DLD1 (cell line): ENCODE measurements around the gene LILRB4.
"Not testable (repeated sequence)": the region's sequence is repeated elsewhere in the genome, so short reads cannot be mapped to it uniquely, and the experiment has no call there.

Experiments
- in situ Hi-C: cut with HindIII; loops from 2 replicates; pipeline ENCODE4 v1.10.0; 2017; ENCODE audit warnings: low sequenced_read_pairs

Gene LILRB4

GRCh38 chr19:54662730-54663129, at the start of gene LILRB4:
Gene LILRB4, plus strand, starts transcription at chr19:54662985. Its CDS starts 49 bp downstream, at chr19:54663034.
- in situ Hi-C loops, result loop anchor here (25.0 kb wide), 1 partner anchor 100 kb away; the partner anchor contains the start of gene LILRA2

GRCh38 chr19:54614726-54615125, 48.1 kb upstream of the LILRB4 start:
- in situ Hi-C loops, result no loop called here

GRCh38 chr19:54616057-54616456, 46.7 kb upstream of the LILRB4 start:
- in situ Hi-C loops, result no loop called here

GRCh38 chr19:54616821-54617560, 45.8 kb upstream of the LILRB4 start:
- in situ Hi-C loops, result no loop called here

- in situ Hi-C loops, result no loop called here
Observed at GRCh38 chr19:54620464-54620863, 42.3 kb upstream of the LILRB4 start.

- in situ Hi-C loops, result no loop called here
Observed at GRCh38 chr19:54622431-54622830, 40.4 kb upstream of the LILRB4 start.

- in situ Hi-C loops, result not testable (repeated sequence)
Observed at GRCh38 chr19:54624234-54624633, 38.6 kb upstream of the LILRB4 start.

- in situ Hi-C loops, result not testable (repeated sequence)
Observed at GRCh38 chr19:54624934-54625730, 37.7 kb upstream of the LILRB4 start.

- in situ Hi-C loops, result no loop called here
Observed at GRCh38 chr19:54626757-54627156, 36.0 kb upstream of the LILRB4 start.

GRCh38 chr19:54627912-54628311, 34.9 kb upstream of the LILRB4 start:
- in situ Hi-C loops, result not testable (repeated sequence)

- in situ Hi-C loops, result not testable (repeated sequence)
Observed at GRCh38 chr19:54630262-54630661, 32.5 kb upstream of the LILRB4 start, which contains the start of gene LILRB1. Gene LILRB1, plus strand, starts transcription at chr19:54630484. Its CDS starts 590 bp downstream, at chr19:54631074.

GRCh38 chr19:54630782-54631181, 32.0 kb upstream of the LILRB4 start:
- in situ Hi-C loops, result no loop called here

- in situ Hi-C loops, result not testable (repeated sequence)
Observed at GRCh38 chr19:54631489-54632337, 31.1 kb upstream of the LILRB4 start.

GRCh38 chr19:54632517-54632916, 30.3 kb upstream of the LILRB4 start:
- in situ Hi-C loops, result not testable (repeated sequence)

- in situ Hi-C loops, result no loop called here
Observed at GRCh38 chr19:54633401-54633800, 29.4 kb upstream of the LILRB4 start.

GRCh38 chr19:54636081-54636480, 26.7 kb upstream of the LILRB4 start:
- in situ Hi-C loops, result not testable (repeated sequence)

GRCh38 chr19:54638683-54639082, 24.1 kb upstream of the LILRB4 start:
- in situ Hi-C loops, result no loop called here

GRCh38 chr19:54642953-54643352, 19.8 kb upstream of the LILRB4 start:
- in situ Hi-C loops, result not testable (repeated sequence)

- in situ Hi-C loops, result not testable (repeated sequence)
Observed at GRCh38 chr19:54643583-54643982, 19.2 kb upstream of the LILRB4 start.

- in situ Hi-C loops, result no loop called here
Observed at GRCh38 chr19:54644056-54644455, 18.7 kb upstream of the LILRB4 start.

- in situ Hi-C loops, result no loop called here
Observed at GRCh38 chr19:54646331-54646841, 16.4 kb upstream of the LILRB4 start.
